ENCODE data around the gene KCTD13. TPM values are rescaled to one million over a fixed set of nuclear protein-coding genes. Genes with fewer than 3 reads are reported as not detected.

Gene KCTD13
- polyA plus RNA-seq, 1 experiment, result 7.4 TPM

- DNase-seq (ENCODE audit: low read depth, low spot score), result no peak
- no peak overlapping the region for H3K27ac ChIP-seq (ENCODE audit: low read depth, low read length)
- H3K4me3 ChIP-seq (ENCODE audit: low read depth, low read length), result no peak overlapping the region
- CTCF ChIA-PET, result interaction anchor here (0.5 kb wide), 1 partner anchor 39 kb away, joined by 3 read pairs; no protein-coding TSS in a partner anchor
- no peaks in the 10 kb centered on the region for H3K27me3 ChIP-seq (ENCODE audit: control insufficient read depth, insufficient read depth, low read length)
- POLR2A ChIA-PET, result no interaction called here
- no peaks in the 10 kb centered on the region; the same call in 1 of the 2 replicates for H3K9me3 ChIP-seq (ENCODE audit: control insufficient read depth, insufficient read depth, low read length)
- no peak for TF ChIP-seq CTCF (IDR thresholded peaks at IDR 0.05; ENCODE audit: low read depth, low read length)
Observed at GRCh38 chr16:29906520-29907244, 19.3 kb downstream of the KCTD13 start.

- no peak for TF ChIP-seq CTCF (IDR thresholded peaks at IDR 0.05; ENCODE audit: low read depth, low read length)
- no peak overlapping the region for H3K27ac ChIP-seq (ENCODE audit: low read depth, low read length)
- H3K9me3 ChIP-seq (ENCODE audit: control insufficient read depth, insufficient read depth, low read length), result no peaks in the 10 kb centered on the region
- H3K4me3 ChIP-seq (ENCODE audit: low read depth, low read length), result no peak overlapping the region
- ChIA-PET POLR2A (no interaction called here), CTCF (no interaction called here)
- no peaks in the 10 kb centered on the region for H3K27me3 ChIP-seq (ENCODE audit: control insufficient read depth, insufficient read depth, low read length)
- no peak for DNase-seq (ENCODE audit: low read depth, low spot score)
Observed at GRCh38 chr16:29905668-29906067, 20.4 kb downstream of the KCTD13 start.

- ChIA-PET CTCF (no interaction called here), POLR2A (no interaction called here)
- TF ChIP-seq CTCF (IDR thresholded peaks at IDR 0.05; ENCODE audit: low read depth, low read length), result no peak
Observed at GRCh38 chr16:29904947-29905346, 21.1 kb downstream of the KCTD13 start.

GRCh38 chr16:29903590-29903989 is 22.4 kb downstream of the KCTD13 start:
- H3K27ac ChIP-seq (ENCODE audit: low read depth, low read length), result no peak overlapping the region
- no peak for DNase-seq (ENCODE audit: low read depth, low spot score)
- POLR2A ChIA-PET, result no interaction called here
- no peaks in the 10 kb centered on the region for H3K9me3 ChIP-seq (ENCODE audit: control insufficient read depth, insufficient read depth, low read length)
- H3K4me3 ChIP-seq (ENCODE audit: low read depth, low read length), result no peak overlapping the region
- CTCF ChIA-PET, result no interaction called here
- H3K27me3 ChIP-seq (ENCODE audit: control insufficient read depth, insufficient read depth, low read length), result no peaks in the 10 kb centered on the region
- no peak for TF ChIP-seq CTCF (IDR thresholded peaks at IDR 0.05; ENCODE audit: low read depth, low read length)

More at GRCh38 chr16:29904947-29905346, 21.1 kb downstream of the KCTD13 start:
- no peaks in the 10 kb centered on the region for H3K27me3 ChIP-seq (ENCODE audit: control insufficient read depth, insufficient read depth, low read length)
- H3K27ac ChIP-seq (ENCODE audit: low read depth, low read length), result no peak overlapping the region
- no peaks in the 10 kb centered on the region for H3K9me3 ChIP-seq (ENCODE audit: control insufficient read depth, insufficient read depth, low read length)
- no peak overlapping the region for H3K4me3 ChIP-seq (ENCODE audit: low read depth, low read length)
- DNase-seq (ENCODE audit: low read depth, low spot score), result no peak

GRCh38 chr16:29901607-29901945 is 24.4 kb downstream of the KCTD13 start:
- ChIA-PET CTCF (interaction anchor here (0.9 to 1.0 kb wide), 2 partner anchors 15 to 85 kb away, joined by 3 read pairs; no protein-coding TSS in a partner anchor), POLR2A (interaction anchor here (1.2 kb wide), 1 partner anchor 72 kb away, joined by 3 read pairs; no protein-coding TSS in a partner anchor)
- DNase-seq (ENCODE audit: low read depth, low spot score), result no peak
- Histone ChIP-seq H3K4me3 (ENCODE audit: low read depth, low read length) (peak overlapping the region; percentile 77), H3K27ac (ENCODE audit: low read depth, low read length) (peak overlapping the region; percentile 73), H3K9me3 (ENCODE audit: control insufficient read depth, insufficient read depth, low read length) (no peaks in the 10 kb centered on the region), H3K27me3 (ENCODE audit: control insufficient read depth, insufficient read depth, low read length) (peaks cover 9% of the 10 kb centered on the region)
- no peak for TF ChIP-seq CTCF (IDR thresholded peaks at IDR 0.05; ENCODE audit: low read depth, low read length)

All from AG04450 (cell line).